K562 (cell line): Measurements from ENCODE around the gene IQCE. TPM values are rescaled to one million over a fixed set of nuclear protein-coding genes. Genes with fewer than 3 reads are reported as not detected.
A peak's percentile ranks its signal among the peaks of the same experiment; 100 is the strongest.
"Not testable (repeated sequence)": the region's sequence is repeated elsewhere in the genome, so short reads cannot be mapped to it uniquely, and the experiment has no call there.

ENCODE experiments used
- ATAC-seq: fragments of 200-7000 bp; cut with Tn5 transposase; 3 replicates; pipeline ENCODE4 v1.9.1; 2020; ENCODE audit warnings: moderate library complexity
- BruUV-seq: library from RNA; stranded (reverse); fragments of 400-500 nt; replicated peaks from 2 replicates; lab custom pipeline; 2021; lab: Mats Ljungman, UMichigan
- CTCF ChIA-PET: fragments of 300-600 bp; formaldehyde crosslinking; extraction: SDS; loops from one replicate; lab custom pipeline; 2021; ENCODE audit warnings: low intra/inter-chr PET ratio; lab: Yijun Ruan, JAX
- POLR2A ChIA-PET: fragments of 300-600, 350-650 bp; sonication (Branson Sonifier 250); formaldehyde crosslinking; extraction: SDS; loops from one replicate; lab custom pipeline; 2021; ENCODE audit warnings: antibody characterized with exemption, inconsistent platforms; lab: Yijun Ruan, JAX
- DNase-seq, 4 experiments: peaks; one replicate each; pipeline versions ENCODE4 v3.0.0 to v3.0.0-alpha.2; 2011 to 2018; ENCODE audit warnings: low spot score in 3 of 4, mixed read lengths in 3 of 4; ENCODE audit errors: extremely low read depth in 1 of 4
- FAIRE-seq: peaks from 2 replicates; lab custom pipeline; 2011; peaks lifted over from hg19 to GRCh38; lab: Jason Lieb, UNC
- H2AFZ ChIP-seq: 2 replicates; pipeline ENCODE4 v1.6.0; 2011; ENCODE audit warnings: low read depth, low read length, control low read depth, inconsistent platforms
- H3K27ac ChIP-seq: fragments of 200-600 bp; 3 replicates; pipeline ENCODE4 v1.8.0; 2011; ENCODE audit warnings: low read depth, mild to moderate bottlenecking, control low read depth, inconsistent platforms, low read length, moderate library complexity, mixed read lengths; ENCODE audit errors: extremely low read depth
- H3K27me3 ChIP-seq, 2 experiments: fragments of 300-600 bp in 1 of 2; 2 replicates in 1 of 2; 3 replicates in 1 of 2; pipeline versions ENCODE4 v1.6.0 to v1.8.0; 2011; ENCODE audit warnings: inconsistent platforms in 2 of 2, low read length in 2 of 2, mild to moderate bottlenecking in 1 of 2, mixed read lengths in 1 of 2, moderate library complexity in 1 of 2; ENCODE audit not compliant: control insufficient read depth in 2 of 2, insufficient read depth in 2 of 2
- H3K36me3 ChIP-seq: fragments of 300-600 bp; 3 replicates; pipeline ENCODE4 v1.8.0; 2011; ENCODE audit warnings: mild to moderate bottlenecking, low read length, inconsistent platforms; ENCODE audit not compliant: control insufficient read depth, insufficient read depth
- H3K4me1 ChIP-seq, 2 experiments: fragments of 200-600 bp in 1 of 2; replicated peaks in 1 of 2; 2 replicates in 1 of 2; 3 replicates in 1 of 2; pipeline versions ENCODE4 v1.5.1 to v1.8.0; 2011; ENCODE audit warnings: inconsistent platforms in 2 of 2, low read length in 2 of 2, mild to moderate bottlenecking in 1 of 2, mixed read lengths in 1 of 2, moderate library complexity in 1 of 2; ENCODE audit not compliant: control insufficient read depth in 2 of 2, insufficient read depth in 2 of 2
- H3K4me2 ChIP-seq: 2 replicates; pipeline ENCODE4 v1.6.1; 2011; ENCODE audit warnings: low read length, control low read depth, inconsistent platforms, mixed read lengths; ENCODE audit not compliant: insufficient read depth
- H3K4me3 ChIP-seq: fragments of 200-600 bp; sonication (generic), shearing (Covaris generic); 2 replicates; pipeline ENCODE4 v1.5.1; 2016; ENCODE audit warnings: control low read depth, inconsistent platforms
- H3K79me2 ChIP-seq: fragments of 200-600 bp; 3 replicates; pipeline ENCODE4 v1.8.0; 2011; ENCODE audit warnings: low read length, inconsistent platforms; ENCODE audit not compliant: control insufficient read depth, insufficient read depth
- H3K9ac ChIP-seq, 2 experiments: 2 replicates each; pipeline versions ENCODE4 v1.6.0 to v1.6.1; 2011; ENCODE audit warnings: low read depth in 2 of 2, low read length in 2 of 2, control low read depth in 1 of 2, inconsistent platforms in 1 of 2, mild to moderate bottlenecking in 1 of 2, mixed read lengths in 1 of 2; ENCODE audit not compliant: insufficient read depth in 1 of 2
- H3K9me1 ChIP-seq: one replicate; pipeline ENCODE4 v1.6.0; 2011; ENCODE audit warnings: inconsistent platforms, mild to moderate bottlenecking, low read length, moderate library complexity; ENCODE audit not compliant: control insufficient read depth, insufficient read depth
- H3K9me3 ChIP-seq: replicated peaks from 2 replicates; pipeline ENCODE4 v1.5.1; 2011; ENCODE audit warnings: low read depth, low read length, inconsistent platforms; ENCODE audit not compliant: control insufficient read depth, insufficient read depth
- H4K20me1 ChIP-seq: replicated peaks from 2 replicates; pipeline ENCODE4 v1.6.1; 2011; ENCODE audit warnings: low read length, inconsistent platforms, mixed read lengths; ENCODE audit not compliant: control insufficient read depth, insufficient read depth
- ARID1B ChIP-seq: fragments of 450-650 bp; IDR thresholded peaks from 2 replicates; pipeline ENCODE4 v1.6.1; 2016; ENCODE audit warnings: antibody characterized with exemption, mild to moderate bottlenecking, inconsistent platforms
- CBFA2T2 ChIP-seq: fragments of 450-650 bp; conservative IDR thresholded peaks from 2 replicates; pipeline ENCODE4 v1.6.1; 2017; ENCODE audit warnings: mild to moderate bottlenecking
- CBFA2T3 ChIP-seq: fragments of 450-650 bp; IDR thresholded peaks from 2 replicates; pipeline ENCODE4 v1.6.1; 2017
- FOXK2 ChIP-seq, 2 experiments: fragments of 450-650 bp; IDR thresholded peaks in 1 of 2; conservative IDR thresholded peaks in 1 of 2; 2 replicates each; pipeline ENCODE4 v1.6.1; 2016; ENCODE audit warnings: low read depth in 2 of 2, mild to moderate bottlenecking in 1 of 2
- HDAC1 ChIP-seq, 2 experiments: fragments of 450-650 bp; IDR thresholded peaks; 2 replicates each; pipeline ENCODE4 v1.6.1; 2016 to 2017; ENCODE audit warnings: inconsistent platforms in 1 of 2, mild to moderate bottlenecking in 1 of 2, moderate library complexity in 1 of 2
- L3MBTL2 ChIP-seq: fragments of 450-650 bp; IDR thresholded peaks from 2 replicates; pipeline ENCODE4 v1.6.1; 2016; ENCODE audit warnings: mild to moderate bottlenecking, moderate library complexity
- MAX ChIP-seq: sonication (generic); formaldehyde crosslinking; IDR thresholded peaks from 2 replicates; pipeline ENCODE4 v1.9.0; 2022; ENCODE audit warnings: mild to moderate bottlenecking, missing genetic modification reagents
- MNT ChIP-seq, 2 experiments: fragments of 450-650 bp; conservative IDR thresholded peaks; 2 replicates each; pipeline ENCODE4 v1.6.1; 2017; ENCODE audit warnings: mild to moderate bottlenecking in 2 of 2, moderate library complexity in 2 of 2
- NCOR1 ChIP-seq: fragments of 450-650 bp; IDR thresholded peaks from 2 replicates; pipeline ENCODE4 v1.6.1; 2016; ENCODE audit warnings: mild to moderate bottlenecking, moderate library complexity
- NFIC ChIP-seq: fragments of 450-650 bp; IDR thresholded peaks from 2 replicates; pipeline ENCODE4 v1.6.1; 2017; ENCODE audit warnings: mild to moderate bottlenecking, inconsistent platforms
- SOX6 ChIP-seq: fragments of 450-650 bp; IDR thresholded peaks from 2 replicates; pipeline ENCODE4 v1.6.1; 2014; ENCODE audit warnings: mild to moderate bottlenecking
- TAL1 ChIP-seq: fragments of 450-650 bp; IDR thresholded peaks from 2 replicates; pipeline ENCODE4 v1.6.1; 2016; ENCODE audit warnings: mild to moderate bottlenecking
- TCF3 ChIP-seq: sonication (generic); formaldehyde crosslinking; IDR thresholded peaks from 2 replicates; pipeline ENCODE4 v1.4.0; 2020; ENCODE audit warnings: mild to moderate bottlenecking, missing genetic modification reagents
- TRIM24 ChIP-seq, 2 experiments: fragments of 450-650 bp; IDR thresholded peaks; 2 replicates each; pipeline ENCODE4 v1.6.1; 2016
- WGBS: fragments of 100-300 bp; shearing (Covaris generic); methylation state at CpG from one replicate; pipeline ENCODE4 v1.1.6; 2016; ENCODE audit warnings: low coverage, mixed read lengths; ENCODE audit not compliant: insufficient coverage; ENCODE audit errors: missing lambda C conversion rate; 5-methylcytosine and 5-hydroxymethylcytosine counted together
- in situ Hi-C: fragments of 300-500 bp; cut with MboI; formaldehyde crosslinking; loops from 4 replicates; pipeline ENCODE4 v1.15.0; 2018; ENCODE audit warnings: inconsistent platforms, mixed read lengths
- intact Hi-C: fragments of 100-400 bp; cut with micrococcal nuclease; formaldehyde crosslinking; loops from 2 replicates; pipeline ENCODE4 v1.14.2; 2022
- polyA plus RNA-seq, 8 experiments: library from polyadenylated mRNA; depleted of rRNA in 4 of 8; stranded (reverse) in 5 of 8; unstranded in 3 of 8; fragments of >200 nt; fragmentation: Nextera tagmentation in 2 of 8; fragmentation: Illumina TruSeq in 1 of 8; extraction: Ambion mirVana in 2 of 8; extraction: Trizol in 1 of 8; gene quantifications; 2 replicates each; pipeline versions ENCODE4 v1.2.1 to v1.2.3, GENCODE V29; 2011 to 2014; ENCODE audit warnings: inconsistent platforms in 1 of 8, missing spikeins in 1 of 8
- total RNA-seq, 7 experiments: library from RNA; depleted of rRNA in 6 of 7; stranded (reverse); fragments of >200 nt in 6 of 7; fragmentation: Illumina TruSeq in 2 of 7; extraction: Trizol in 2 of 7; gene quantifications; 2 replicates each; pipeline versions ENCODE4 v1.2.1 to v1.2.3, GENCODE V29; 2011 to 2021; ENCODE audit warnings: low replicate concordance in 1 of 7

The IQCE gene
- total and polyA plus RNA-seq, 9 of the 15 experiments (the other 6 are each of a cell fraction or from before 2014, with no cell fraction given) = 0.18 to 8.5 (median 4.2) TPM

- BruUV-seq, H3K9ac ChIP-seq, H4K20me1 ChIP-seq, H3K4me3 ChIP-seq, in situ Hi-C loops, H3K4me2 ChIP-seq, FAIRE-seq, H2AFZ ChIP-seq, H3K79me2 ChIP-seq, H3K9me3 ChIP-seq, H3K27ac ChIP-seq, CTCF ChIA-PET, POLR2A ChIA-PET, intact Hi-C loops, ATAC-seq, H3K9me1 ChIP-seq, DNase-seq, H3K27me3 ChIP-seq: not testable (repeated sequence)
- 0 out of 2 replicates have a peak, but pooled peaks have one; percentile 29 for TF ChIP-seq L3MBTL2
- TF ChIP-seq MNT (conservative IDR thresholded peaks at IDR 0.05) = peak; percentile 69 to 82; a peak in 3 of 4 replicates
- TF ChIP-seq TAL1 = peak; percentile 57; the same call in 1 of the 2 replicates
- TF ChIP-seq SOX6 = peak; percentile 36; the same call in 1 of the 2 replicates
- 0 out of 4 replicates have a peak, but pooled peaks of 1 of the 2 experiments have one; percentile 44 for TF ChIP-seq FOXK2 (conservative IDR thresholded peaks at IDR 0.05 in 1 of 2, IDR thresholded peaks at IDR 0.05 in 1 of 2; ENCODE audit: low read depth in 2 of 2)
- peak; percentile 15 to 27; a peak in 1 of 4 replicates for TF ChIP-seq TRIM24 (IDR thresholded peaks at IDR 0.05)
- peak; percentile 37 for TF ChIP-seq NFIC
- peak; percentile 56; the same call in 1 of the 2 replicates for TF ChIP-seq NCOR1
- peak; percentile 59 for TF ChIP-seq ARID1B
- TF ChIP-seq TCF3 (CRISPR knock-in tag) = peak; percentile 36; the same call in 1 of the 2 replicates
- peak; percentile 55; the same call in 1 of the 2 replicates for TF ChIP-seq MAX
- peak; percentile 77 for TF ChIP-seq CBFA2T2
- peak in 1 of 2 experiments; percentile 49; a peak in 1 of 4 replicates for TF ChIP-seq HDAC1 (IDR thresholded peaks at IDR 0.05)
- TF ChIP-seq CBFA2T3 = peak; percentile 81
- H3K4me1 ChIP-seq = peaks cover 13 to 32% of the 10 kb centered on the region in 2 experiments
- H3K36me3 ChIP-seq = peaks cover 11% of the 10 kb centered on the region; the same call in 1 of the 3 replicates
- WGBS = no CpG with 5 or more reads among the region's 8 CpGs
Measured at GRCh38 chr7:2533566-2533965, 25.2 kb upstream of the IQCE start.

- intact Hi-C loops, H3K27ac ChIP-seq, BruUV-seq, DNase-seq, H3K79me2 ChIP-seq, H3K9me3 ChIP-seq, H3K4me3 ChIP-seq, H3K27me3 ChIP-seq, H3K9ac ChIP-seq, in situ Hi-C loops, POLR2A ChIA-PET, ATAC-seq, H3K4me2 ChIP-seq, CTCF ChIA-PET, FAIRE-seq, H2AFZ ChIP-seq, H3K9me1 ChIP-seq, H4K20me1 ChIP-seq: not testable (repeated sequence)
- WGBS = no CpG with 5 or more reads among the region's 34 CpGs
- Histone ChIP-seq H3K36me3 (peaks cover 17% of the 10 kb centered on the region; the same call in 1 of the 3 replicates), H3K4me1 (peaks cover 10 to 31% of the 10 kb centered on the region in 2 experiments; a peak in 4 of 5 replicates)
Measured at GRCh38 chr7:2534214-2534613, 24.6 kb upstream of the IQCE start.
